Adrenal gland (tissue), 5 donors: ENCODE measurements around the gene SPAG6.

Experiments used
- CTCF ChIP-seq, 6 experiments: fragments of 450-650 bp in 4 of 6; fragments of 200-600 bp in 2 of 6; sonication (generic) in 1 of 6; IDR thresholded peaks; 1 replicate in 5 of 6; 2 replicates in 1 of 6; pipeline versions ENCODE4 v1.5.1 to v1.8.0; 2016 to 2021; ENCODE audit warnings: antibody characterized with exemption in 6 of 6, mild to moderate bottlenecking in 2 of 6, moderate library complexity in 1 of 6
- POLR2A ChIP-seq, 2 donors: fragments of 450-650 bp; IDR thresholded peaks; one replicate each; pipeline ENCODE4 v1.6.1; 2017; ENCODE audit warnings: antibody characterized with exemption in 2 of 2, mild to moderate bottlenecking in 2 of 2, moderate library complexity in 1 of 2
- donor health status: DM: no; HTN: no; CAD: no.

DNA sequence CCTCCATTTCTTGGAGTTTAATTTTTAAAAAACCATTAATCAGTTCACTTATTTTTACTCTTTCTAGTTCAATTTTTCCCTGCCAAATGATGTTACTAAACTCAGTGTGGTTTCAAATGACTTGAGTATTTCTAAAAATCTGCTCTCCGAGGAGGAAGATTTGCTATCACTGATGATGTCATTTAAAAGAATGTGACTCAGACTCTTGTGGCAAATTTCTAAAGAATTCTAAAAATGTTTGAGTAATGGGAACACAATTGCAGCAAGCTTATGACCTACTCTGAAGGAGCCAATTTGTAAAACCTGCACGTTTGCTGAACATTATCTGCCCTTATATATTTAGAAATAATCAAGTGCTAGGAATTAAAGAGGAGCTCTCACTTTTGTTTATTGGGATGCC is 88.6 kb downstream of the SPAG6 start:
- TF ChIP-seq CTCF (IDR thresholded peaks at IDR 0.05) (no peak), POLR2A (IDR thresholded peaks at IDR 0.05) (no peak)
